ENCODE data around the gene KIAA1958. TPM values are rescaled to one million over a fixed set of nuclear protein-coding genes. Genes with fewer than 3 reads are reported as not detected.

The KIAA1958 gene
- total RNA-seq, 1 donor from 2014 or later, result 26.9 TPM

DNA sequence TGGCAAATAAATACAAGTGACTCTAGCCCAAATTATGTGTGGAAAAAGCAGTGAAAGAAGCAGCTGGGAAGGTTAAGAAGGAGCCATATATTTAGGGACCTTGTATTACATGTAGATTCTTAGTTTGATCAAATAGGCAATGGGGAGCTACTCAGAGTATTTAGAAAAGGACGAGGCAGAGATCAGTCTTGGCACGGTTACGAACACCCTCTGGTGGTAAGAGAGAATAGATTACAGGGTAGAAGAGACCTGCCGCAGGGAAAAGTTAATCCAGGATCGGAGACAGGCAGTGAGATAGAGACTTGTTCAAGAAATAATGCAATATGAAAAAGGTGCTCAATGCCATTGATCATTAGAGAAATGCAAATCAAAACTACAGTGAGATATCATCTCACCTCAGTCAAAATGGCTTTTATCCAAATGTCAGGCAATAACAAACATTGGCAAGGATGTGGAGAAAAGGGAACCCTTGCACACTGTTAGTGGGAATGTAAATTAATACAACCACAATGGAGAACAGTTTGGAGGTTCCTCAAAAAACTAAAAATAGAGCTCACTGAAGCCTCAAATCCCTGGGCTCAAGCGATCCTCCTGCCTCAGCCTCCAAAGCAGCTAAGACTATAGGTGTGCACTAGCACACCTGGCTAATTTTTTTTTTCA, 219.3 kb downstream of the KIAA1958 start:
- Mint-ChIP-seq H3K4me1 (peaks cover 2% of the 10 kb centered on the region), H3K9me3 (no peaks in the 10 kb centered on the region)

DNA sequence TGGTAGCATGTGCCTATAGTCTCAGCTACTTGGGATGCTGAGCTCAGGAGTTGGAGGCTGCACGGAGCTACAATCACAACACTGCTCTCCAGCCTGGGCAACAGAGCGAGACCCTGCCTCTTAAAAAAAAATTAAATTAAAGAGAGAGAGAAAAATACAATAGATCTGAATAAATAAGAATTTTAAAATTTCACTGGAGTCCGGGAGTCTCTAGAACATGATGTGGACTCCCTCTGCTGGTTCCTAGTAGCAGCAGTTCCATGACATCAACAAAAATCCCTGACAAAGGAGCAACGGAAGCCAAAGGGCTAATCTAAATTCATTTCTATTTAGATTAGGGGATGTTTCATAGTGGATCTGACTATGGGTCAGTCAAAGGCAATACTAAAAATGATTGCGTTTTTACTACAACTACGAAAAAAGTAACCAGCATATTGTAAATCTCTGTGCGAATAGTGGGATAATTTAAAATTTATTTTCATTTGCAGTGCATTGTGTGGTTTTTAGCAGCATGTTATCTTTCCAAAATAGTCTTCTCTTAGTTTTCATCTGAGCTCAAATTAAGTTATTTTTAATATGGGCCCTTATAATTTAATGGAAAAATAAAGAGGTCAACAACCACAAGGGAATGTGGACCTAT, 224.5 kb downstream of the KIAA1958 start:
- Mint-ChIP-seq H3K27me3 (ENCODE audit: low read depth) (no peaks in the 10 kb centered on the region), H3K4me3 (no peak overlapping the region), H3K4me1 (peaks cover 2% of the 10 kb centered on the region), H3K36me3 (peaks cover 21% of the 10 kb centered on the region), H3K27ac (no peak overlapping the region), H3K9me3 (peaks cover 13% of the 10 kb centered on the region)
- DNase-seq (ENCODE audit: low spot score in 2 of 2, unreplicated experiment in 2 of 2), result no peak
- TF ChIP-seq, protein P1, sequence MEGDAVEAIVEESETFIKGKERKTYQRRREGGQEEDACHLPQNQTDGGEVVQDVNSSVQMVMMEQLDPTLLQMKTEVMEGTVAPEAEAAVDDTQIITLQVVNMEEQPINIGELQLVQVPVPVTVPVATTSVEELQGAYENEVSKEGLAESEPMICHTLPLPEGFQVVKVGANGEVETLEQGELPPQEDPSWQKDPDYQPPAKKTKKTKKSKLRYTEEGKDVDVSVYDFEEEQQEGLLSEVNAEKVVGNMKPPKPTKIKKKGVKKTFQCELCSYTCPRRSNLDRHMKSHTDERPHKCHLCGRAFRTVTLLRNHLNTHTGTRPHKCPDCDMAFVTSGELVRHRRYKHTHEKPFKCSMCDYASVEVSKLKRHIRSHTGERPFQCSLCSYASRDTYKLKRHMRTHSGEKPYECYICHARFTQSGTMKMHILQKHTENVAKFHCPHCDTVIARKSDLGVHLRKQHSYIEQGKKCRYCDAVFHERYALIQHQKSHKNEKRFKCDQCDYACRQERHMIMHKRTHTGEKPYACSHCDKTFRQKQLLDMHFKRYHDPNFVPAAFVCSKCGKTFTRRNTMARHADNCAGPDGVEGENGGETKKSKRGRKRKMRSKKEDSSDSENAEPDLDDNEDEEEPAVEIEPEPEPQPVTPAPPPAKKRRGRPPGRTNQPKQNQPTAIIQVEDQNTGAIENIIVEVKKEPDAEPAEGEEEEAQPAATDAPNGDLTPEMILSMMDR (IDR thresholded peaks at IDR 0.05; ENCODE audit: unreplicated experiment), result no peak

More for the DNA sequence above, 219.3 kb downstream of the KIAA1958 start:
- no peak for DNase-seq (ENCODE audit: low spot score in 2 of 2, unreplicated experiment in 2 of 2)
- TF ChIP-seq, protein P1 (IDR thresholded peaks at IDR 0.05; ENCODE audit: unreplicated experiment), result no peak
- H3K36me3 Mint-ChIP-seq, result no peaks in the 10 kb centered on the region
- no peak overlapping the region for H3K4me3 Mint-ChIP-seq
- no peaks in the 10 kb centered on the region for H3K27me3 Mint-ChIP-seq (ENCODE audit: low read depth)
- no peak overlapping the region for H3K27ac Mint-ChIP-seq

DNA sequence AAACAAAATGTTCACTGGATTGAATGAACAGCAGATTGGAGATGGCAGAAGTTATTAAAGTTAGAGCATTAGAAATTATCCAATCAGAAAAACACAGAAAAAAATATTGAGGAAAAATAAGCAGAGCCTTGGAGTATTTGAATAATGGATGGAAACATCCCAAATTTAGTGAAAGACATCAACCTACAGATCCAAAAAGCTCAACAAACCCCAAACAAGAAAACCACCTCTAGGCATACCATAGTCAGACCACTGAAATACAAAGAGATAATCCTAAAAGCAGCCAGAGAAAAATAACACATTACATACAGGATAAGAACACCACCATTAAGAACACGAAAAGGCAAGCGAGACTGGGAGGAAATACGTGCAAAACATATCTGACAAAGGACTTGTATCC, 226.1 kb downstream of the KIAA1958 start:
- peaks cover 21% of the 10 kb centered on the region for H3K36me3 Mint-ChIP-seq
- DNase-seq (ENCODE audit: low spot score in 2 of 2, unreplicated experiment in 2 of 2), result no peak
- peaks cover 7% of the 10 kb centered on the region for H3K4me1 Mint-ChIP-seq
- TF ChIP-seq, protein P1 (IDR thresholded peaks at IDR 0.05; ENCODE audit: unreplicated experiment), result no peak
- H3K27ac Mint-ChIP-seq, result no peak overlapping the region
- H3K4me3 Mint-ChIP-seq, result no peak overlapping the region
- H3K27me3 Mint-ChIP-seq (ENCODE audit: low read depth), result no peaks in the 10 kb centered on the region
- peaks cover 13% of the 10 kb centered on the region for H3K9me3 Mint-ChIP-seq

DNA sequence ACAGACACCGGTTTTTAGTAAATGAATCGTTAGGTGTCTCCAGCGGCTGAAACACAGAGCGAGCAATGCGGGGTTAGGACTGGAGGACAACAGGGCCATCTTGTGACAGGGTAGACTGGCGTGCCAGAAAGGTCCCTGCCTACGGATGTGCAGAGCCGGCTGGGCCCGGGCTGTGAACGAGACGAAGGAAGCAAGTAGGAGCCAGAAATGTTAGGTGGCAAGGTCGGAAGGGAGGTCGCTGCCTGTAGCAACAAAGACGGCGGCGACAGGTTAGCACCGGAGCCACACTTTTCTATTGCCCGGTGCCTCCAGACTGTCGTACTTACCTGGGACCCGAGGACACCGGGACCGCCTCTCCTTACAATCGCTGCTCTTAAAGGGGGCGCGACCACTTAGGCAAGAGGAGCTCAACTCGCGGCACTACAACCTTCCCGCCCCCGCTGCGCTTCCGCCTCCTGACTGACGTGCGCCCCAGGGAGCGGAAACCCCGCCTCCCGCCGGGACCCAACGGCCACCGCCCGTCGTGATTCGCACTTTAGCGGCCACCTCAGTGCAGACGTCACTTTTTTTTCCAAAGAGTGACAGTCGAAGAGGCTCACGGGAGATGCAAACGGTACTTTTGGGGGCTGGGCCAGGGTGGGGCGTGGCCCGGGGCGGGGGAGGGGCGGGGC, 231.2 kb downstream of the KIAA1958 start, which contains the start of gene INIP:
INIP (minus strand) TSS at position 457 of the 671 bp plus-strand sequence. CDS start 1,632 bp downstream, outside the sequence.
- TF ChIP-seq, protein P1 (IDR thresholded peaks at IDR 0.05; ENCODE audit: unreplicated experiment), result no peak
- Mint-ChIP-seq H3K36me3 (peaks cover 9% of the 10 kb centered on the region), H3K9me3 (peaks cover 4% of the 10 kb centered on the region), H3K4me3 (peak within 1 kb of the TSS; percentile 98), H3K4me1 (peaks cover 7% of the 10 kb centered on the region), H3K27me3 (ENCODE audit: low read depth) (no peaks in the 10 kb centered on the region), H3K27ac (peak within 1 kb of the TSS; percentile 99)
- peak; percentile 85 to 93 for DNase-seq (ENCODE audit: low spot score in 2 of 2, unreplicated experiment in 2 of 2)

Other genes starting within 250 kb of the KIAA1958 start
- 39.3 to 42.5 TPM (median 41.6 TPM) in 3 replicates for gene PTBP3, start 153.2 kb upstream of the KIAA1958 start, total RNA-seq
- gene HSDL2, start 106.7 kb upstream of the KIAA1958 start, total RNA-seq, result 22.2 to 26.5 TPM (median 23.1 TPM) in 3 replicates
- gene INIP, start 231.3 kb downstream of the KIAA1958 start, total RNA-seq, result 21.1 to 25.6 TPM (median 23.3 TPM) in 3 replicates

Measured in mesothelial cell of epicardium (in vitro differentiated cells).